ENCODE measurements around the gene FAM136A. TPM values are rescaled to one million over a fixed set of nuclear protein-coding genes. Genes with fewer than 3 reads are reported as not detected.
A peak's percentile ranks its signal among the peaks of the same experiment; 100 is the strongest.

The FAM136A gene
- total RNA-seq, 1 donor from 2014 or later, result 33.9 TPM

DNA sequence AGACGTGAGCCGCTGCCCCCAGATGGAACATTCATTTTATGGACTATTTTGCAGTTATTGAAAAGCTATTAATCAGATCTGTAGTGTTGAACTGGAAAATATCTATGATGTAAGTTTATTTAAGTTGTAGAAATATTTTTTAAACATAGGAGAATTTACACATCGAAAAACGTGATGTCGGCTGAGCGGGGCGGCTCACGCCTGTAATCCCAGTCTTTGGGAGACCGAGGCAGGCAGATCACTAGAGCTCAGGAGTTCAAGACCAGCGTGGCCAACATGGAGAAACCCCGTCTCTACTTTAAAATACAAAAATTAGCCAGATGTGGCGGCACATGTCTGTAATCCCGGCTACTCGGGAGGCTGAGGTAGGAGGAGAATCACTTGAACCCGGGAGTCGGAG, 51.4 kb downstream of the FAM136A start:
- Mint-ChIP-seq H3K27me3 (ENCODE audit: unreplicated experiment) (no peaks in the 10 kb centered on the region), H3K4me1 (ENCODE audit: unreplicated experiment) (peaks cover 16% of the 10 kb centered on the region), H3K9me3 (ENCODE audit: unreplicated experiment) (no peaks in the 10 kb centered on the region), H3K4me3 (ENCODE audit: unreplicated experiment) (no peak overlapping the region), H3K36me3 (ENCODE audit: unreplicated experiment) (no peaks in the 10 kb centered on the region), H3K27ac (ENCODE audit: unreplicated experiment) (no peak overlapping the region)
- DNase-seq (ENCODE audit: extremely low spot score, unreplicated experiment), result no peak
- TF ChIP-seq CTCF (IDR thresholded peaks at IDR 0.05), result no peak

- H3K9me3 Mint-ChIP-seq (ENCODE audit: unreplicated experiment), result no peaks in the 10 kb centered on the region
- H3K36me3 Mint-ChIP-seq (ENCODE audit: unreplicated experiment), result no peaks in the 10 kb centered on the region
- H3K27ac Mint-ChIP-seq (ENCODE audit: unreplicated experiment), result peak within 1 kb of the TSS; percentile 100
- no peak for TF ChIP-seq CTCF (IDR thresholded peaks at IDR 0.05)
- peak; percentile 99 for DNase-seq (ENCODE audit: extremely low spot score, unreplicated experiment)
- peak within 1 kb of the TSS; percentile 90 for H3K4me3 Mint-ChIP-seq (ENCODE audit: unreplicated experiment)
- peaks cover 34% of the 10 kb centered on the region for H3K4me1 Mint-ChIP-seq (ENCODE audit: unreplicated experiment)
- no peaks in the 10 kb centered on the region for H3K27me3 Mint-ChIP-seq (ENCODE audit: unreplicated experiment)
Observed at GRCh38 chr2:70248181-70248847, 53.6 kb downstream of the FAM136A start, which contains the start of gene TIA1. TSS of gene TIA1 (minus strand) at chr2:70248628. CDS start at chr2:70248430, 198 bp downstream.

GRCh38 chr2:70247364-70248180, 54.3 kb downstream of the FAM136A start:
- no peak for DNase-seq (ENCODE audit: extremely low spot score, unreplicated experiment)
- Mint-ChIP-seq H3K36me3 (ENCODE audit: unreplicated experiment) (no peaks in the 10 kb centered on the region), H3K9me3 (ENCODE audit: unreplicated experiment) (no peaks in the 10 kb centered on the region), H3K4me1 (ENCODE audit: unreplicated experiment) (peaks cover 40% of the 10 kb centered on the region), H3K27ac (ENCODE audit: unreplicated experiment) (peak overlapping the region; percentile 100), H3K4me3 (ENCODE audit: unreplicated experiment) (peak overlapping the region; percentile 90), H3K27me3 (ENCODE audit: unreplicated experiment) (no peaks in the 10 kb centered on the region)
- no peak for TF ChIP-seq CTCF (IDR thresholded peaks at IDR 0.05)

Small RNA genes lying within 50 kb of the gene (microRNA-seq; reads per million reads assigned to microRNA genes)
- not detected for gene MIR1285-2 (ENCODE audit: unreplicated experiment)

Other genes with a start within 250 kb of the FAM136A start
- 261 and 262 TPM in 2 replicates for gene PCBP1, start 214.6 kb downstream of the FAM136A start, total RNA-seq
- 21.9 and 25.7 TPM in 2 replicates for gene C2orf42, start 111.0 kb downstream of the FAM136A start, total RNA-seq
- 176 and 179 TPM in 2 replicates for gene TIA1, start 53.4 kb downstream of the FAM136A start, total RNA-seq
- gene PCYOX1, start 43.9 kb downstream of the FAM136A start, total RNA-seq, result 79.2 and 83.6 TPM in 2 replicates
- gene SNRPG, start 8.3 kb downstream of the FAM136A start, total RNA-seq, result 114 and 124 TPM in 2 replicates

All from osteocyte (in vitro differentiated cells).